Activated CD4-positive, alpha-beta memory T cell treated with anti-CD3 and anti-CD28 coated beads, Interleukin-2, amount 10 ng/mL, durations not matched to agents 7 days and 5 days (primary cell): ENCODE measurements around the gene GSN. TPM values are rescaled to one million over a fixed set of nuclear protein-coding genes. Genes with fewer than 3 reads are reported as not detected.

Experiments
- CTCF ChIA-PET: fragments of 350-600 bp; sonication (Branson Sonifier 250); formaldehyde crosslinking; loops from one replicate; lab custom pipeline; 2021; ENCODE audit warnings: antibody characterized with exemption, inconsistent platforms; lab: Charles Lee
- POLR2A ChIA-PET: fragments of 350-600 bp; sonication (Branson Sonifier 250); formaldehyde crosslinking; loops from one replicate; lab custom pipeline; 2021; ENCODE audit warnings: antibody characterized with exemption; lab: Charles Lee
- DNase-seq: peaks from one replicate; pipeline ENCODE4 v3.0.0-alpha.2; 2020
- H3K27ac Mint-ChIP-seq: one replicate; pipeline ENCODE4 v1.8.0; 2021; ENCODE audit warnings: mild to moderate bottlenecking, mixed read lengths
- H3K27me3 Mint-ChIP-seq: one replicate; pipeline ENCODE4 v1.8.0; 2021; ENCODE audit warnings: mixed read lengths
- H3K36me3 Mint-ChIP-seq: one replicate; pipeline ENCODE4 v1.8.0; 2021; ENCODE audit warnings: low read depth, mixed read lengths
- H3K4me1 Mint-ChIP-seq: one replicate; pipeline ENCODE4 v1.8.0; 2021; ENCODE audit warnings: mixed read lengths
- H3K4me3 Mint-ChIP-seq: one replicate; pipeline ENCODE4 v1.8.0; 2021; ENCODE audit warnings: mild to moderate bottlenecking, mixed read lengths
- H3K9me3 Mint-ChIP-seq: one replicate; pipeline ENCODE4 v1.8.0; 2021; ENCODE audit warnings: mixed read lengths
- total RNA-seq, 2 experiments: library from RNA; stranded (reverse); gene quantifications; one replicate each; pipeline ENCODE4 v1.2.3, GENCODE V29; 2021

Gene GSN
- total RNA-seq, 2 experiments from 2014 or later = 5.8 to 6.0 TPM

DNA sequence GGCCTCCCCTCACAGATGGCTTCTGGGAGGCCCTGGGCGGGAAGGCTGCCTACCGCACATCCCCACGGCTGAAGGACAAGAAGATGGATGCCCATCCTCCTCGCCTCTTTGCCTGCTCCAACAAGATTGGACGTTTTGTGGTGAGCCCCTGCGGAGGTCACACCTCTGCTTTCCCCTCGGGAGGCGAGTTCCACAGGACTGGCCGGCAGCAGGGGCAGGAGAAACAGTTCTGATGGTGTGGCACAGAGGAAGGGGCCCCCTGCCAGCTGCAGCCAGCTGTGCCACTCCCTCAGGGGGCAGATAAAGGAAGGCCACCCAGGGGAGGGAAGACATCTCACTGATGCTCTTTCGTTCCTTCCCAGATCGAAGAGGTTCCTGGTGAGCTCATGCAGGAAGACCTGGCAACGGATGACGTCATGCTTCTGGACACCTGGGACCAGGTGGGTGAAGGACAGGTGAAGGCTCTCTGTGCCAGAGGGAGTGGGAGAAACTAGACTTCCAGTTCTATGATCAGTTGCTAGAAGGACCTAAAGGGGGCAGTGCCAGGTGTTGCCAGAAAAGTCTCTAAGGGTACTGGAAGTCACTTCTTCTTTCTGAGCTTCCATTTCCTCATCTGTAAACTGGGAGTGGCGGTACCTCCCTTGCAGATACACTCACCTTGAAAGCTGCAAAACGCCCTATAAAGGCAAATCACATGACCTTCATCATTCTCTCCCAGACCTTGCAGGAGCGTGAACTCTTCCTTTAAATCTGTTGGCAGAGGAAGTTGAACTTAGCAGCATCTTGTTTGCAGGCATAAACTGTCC lies 61.1 kb downstream of the GSN start:
- Mint-ChIP-seq H3K27me3 (no peaks in the 10 kb centered on the region), H3K9me3 (no peaks in the 10 kb centered on the region), H3K27ac (no peak overlapping the region), H3K4me1 (peaks cover 10% of the 10 kb centered on the region), H3K4me3 (no peak overlapping the region), H3K36me3 (peaks cover 7% of the 10 kb centered on the region)
- DNase-seq = no peak
- CTCF ChIA-PET = interaction anchor here (2.2 kb wide), 1 partner anchor 9 kb away, joined by 14 read pairs; no protein-coding TSS in a partner anchor
- POLR2A ChIA-PET = no interaction called here

- peaks cover 12% of the 10 kb centered on the region for H3K36me3 Mint-ChIP-seq
- no peaks in the 10 kb centered on the region for H3K9me3 Mint-ChIP-seq
- CTCF ChIA-PET = interaction anchor here (1.4 kb wide), 2 partner anchors 12 to 19 kb away, joined by 3 read pairs; no protein-coding TSS in a partner anchor
- H3K4me1 Mint-ChIP-seq = no peaks in the 10 kb centered on the region
- POLR2A ChIA-PET = no interaction called here
- no peak for DNase-seq
- no peaks in the 10 kb centered on the region for H3K27me3 Mint-ChIP-seq
- no peak overlapping the region for H3K4me3 Mint-ChIP-seq
- H3K27ac Mint-ChIP-seq = no peak overlapping the region
These were observed 63.6 kb downstream of the GSN start for GRCh38 chr9:121331549-121331948.

DNA sequence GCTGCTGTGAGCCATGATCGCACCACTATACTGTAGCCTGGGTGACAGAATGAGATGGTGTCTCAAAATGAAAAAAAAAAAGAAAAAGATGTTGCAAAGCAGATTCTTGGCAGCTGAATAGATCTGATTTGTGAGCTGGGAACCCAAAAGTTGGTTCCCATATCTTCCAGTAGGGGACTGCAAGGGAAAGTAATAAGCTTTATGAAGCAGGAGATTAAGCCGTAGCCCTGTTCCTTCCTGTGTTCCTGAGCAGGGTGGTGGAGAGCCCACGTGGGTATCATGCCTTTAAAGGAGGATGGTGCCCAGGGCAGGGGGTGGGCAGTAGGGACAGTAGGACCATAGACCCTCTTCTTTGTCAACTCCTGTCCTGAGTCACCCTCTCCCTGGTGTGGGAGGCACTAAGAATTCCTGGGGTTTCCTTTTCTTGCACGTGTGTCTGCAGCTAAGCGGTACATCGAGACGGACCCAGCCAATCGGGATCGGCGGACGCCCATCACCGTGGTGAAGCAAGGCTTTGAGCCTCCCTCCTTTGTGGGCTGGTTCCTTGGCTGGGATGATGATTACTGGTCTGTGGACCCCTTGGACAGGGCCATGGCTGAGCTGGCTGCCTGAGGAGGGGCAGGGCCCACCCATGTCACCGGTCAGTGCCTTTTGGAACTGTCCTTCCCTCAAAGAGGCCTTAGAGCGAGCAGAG lies 64.2 kb downstream of the GSN start:
- H3K36me3 Mint-ChIP-seq = peaks cover 18% of the 10 kb centered on the region
- POLR2A ChIA-PET = interaction anchor here (1.0 kb wide), 1 partner anchor 11 kb away, joined by 3 read pairs; no protein-coding TSS in a partner anchor
- H3K9me3 Mint-ChIP-seq = no peaks in the 10 kb centered on the region
- no peak overlapping the region for H3K27ac Mint-ChIP-seq
- DNase-seq = no peak
- CTCF ChIA-PET = interaction anchor here (1.4 kb wide), 2 partner anchors 13 to 18 kb away, joined by 3 read pairs; no protein-coding TSS in a partner anchor
- no peak overlapping the region for H3K4me3 Mint-ChIP-seq
- H3K4me1 Mint-ChIP-seq = no peaks in the 10 kb centered on the region
- no peaks in the 10 kb centered on the region for H3K27me3 Mint-ChIP-seq

GRCh38 chr9:121333950-121334773 lies 66.2 kb downstream of the GSN start:
- no peaks in the 10 kb centered on the region for H3K27me3 Mint-ChIP-seq
- H3K27ac Mint-ChIP-seq = no peak overlapping the region
- DNase-seq = no peak
- H3K4me1 Mint-ChIP-seq = no peaks in the 10 kb centered on the region
- no peaks in the 10 kb centered on the region for H3K9me3 Mint-ChIP-seq
- H3K36me3 Mint-ChIP-seq = peaks cover 27% of the 10 kb centered on the region
- CTCF ChIA-PET = interaction anchor here (1.3 kb wide), 1 partner anchor 14 kb away, joined by 5 read pairs; no protein-coding TSS in a partner anchor
- no peak overlapping the region for H3K4me3 Mint-ChIP-seq
- POLR2A ChIA-PET = no interaction called here

GRCh38 chr9:121336665-121337064 lies 68.7 kb downstream of the GSN start:
- ChIA-PET POLR2A (interaction anchor here (1.6 kb wide), 1 partner anchor 18 kb away, joined by 6 read pairs; no protein-coding TSS in a partner anchor), CTCF (interaction anchor here (1.3 kb wide), 1 partner anchor 17 kb away, joined by 4 read pairs; no protein-coding TSS in a partner anchor)
- Mint-ChIP-seq H3K4me1 (peaks cover 10% of the 10 kb centered on the region), H3K27ac (no peak overlapping the region), H3K4me3 (no peak overlapping the region), H3K27me3 (no peaks in the 10 kb centered on the region), H3K36me3 (peaks cover 38% of the 10 kb centered on the region), H3K9me3 (no peaks in the 10 kb centered on the region)
- DNase-seq = no peak

DNA sequence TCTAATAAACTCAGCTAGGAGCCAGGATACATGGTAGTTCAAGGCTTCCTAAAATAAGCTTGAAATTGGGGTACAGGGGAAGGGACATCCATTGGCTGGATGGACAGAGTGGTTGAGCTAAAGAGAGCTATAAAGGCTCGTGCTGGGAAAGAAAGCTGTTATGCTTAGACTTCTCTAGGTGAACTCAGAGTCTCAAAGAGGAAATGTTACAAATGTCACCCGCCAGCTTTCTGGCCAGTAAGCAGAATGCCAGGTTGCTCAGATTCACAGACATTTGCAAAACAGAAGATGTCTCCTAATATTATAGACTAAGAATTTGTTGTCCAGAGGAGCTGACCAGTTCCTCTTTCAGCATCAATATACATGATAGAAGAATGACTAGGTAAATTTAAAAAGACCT lies 71.5 kb downstream of the GSN start:
- peaks cover 18% of the 10 kb centered on the region for H3K4me1 Mint-ChIP-seq
- no peaks in the 10 kb centered on the region for H3K9me3 Mint-ChIP-seq
- no peak for DNase-seq
- ChIA-PET POLR2A (interaction anchor here (1.1 kb wide), 1 partner anchor 30 kb away, joined by 3 read pairs; no protein-coding TSS in a partner anchor), CTCF (interaction anchor here (1.0 to 5.0 kb wide), 3 partner anchors 19 to 59 kb away, joined by 3 to 34 read pairs (median 4); no protein-coding TSS in a partner anchor)
- H3K27me3 Mint-ChIP-seq = no peaks in the 10 kb centered on the region
- no peak overlapping the region for H3K27ac Mint-ChIP-seq
- peaks cover 52% of the 10 kb centered on the region for H3K36me3 Mint-ChIP-seq
- no peak overlapping the region for H3K4me3 Mint-ChIP-seq

- no peaks in the 10 kb centered on the region for H3K27me3 Mint-ChIP-seq
- no peak overlapping the region for H3K4me3 Mint-ChIP-seq
- ChIA-PET CTCF (interaction anchor here (0.6 to 5.0 kb wide), 6 partner anchors 21 to 123 kb away, joined by 3 to 34 read pairs (median 3); no protein-coding TSS in a partner anchor), POLR2A (interaction anchor here (1.3 kb wide), 1 partner anchor 22 kb away, joined by 3 read pairs; no protein-coding TSS in a partner anchor)
- H3K9me3 Mint-ChIP-seq = no peaks in the 10 kb centered on the region
- peaks cover 20% of the 10 kb centered on the region for H3K4me1 Mint-ChIP-seq
- no peak overlapping the region for H3K27ac Mint-ChIP-seq
- no peak for DNase-seq
- H3K36me3 Mint-ChIP-seq = peaks cover 62% of the 10 kb centered on the region
These were observed 72.9 kb downstream of the GSN start for GRCh38 chr9:121340676-121341392.

GRCh38 chr9:121344184-121344583 lies 76.2 kb downstream of the GSN start:
- ChIA-PET CTCF (interaction anchor here (4.1 kb wide), 1 partner anchor 24 kb away, joined by 21 read pairs; no protein-coding TSS in a partner anchor), POLR2A (interaction anchor here (1.0 to 1.5 kb wide), 2 partner anchors 11 to 23 kb away, joined by 3 read pairs; no protein-coding TSS in a partner anchor)
- no peaks in the 10 kb centered on the region for H3K9me3 Mint-ChIP-seq
- H3K36me3 Mint-ChIP-seq = peaks cover 63% of the 10 kb centered on the region
- no peak for DNase-seq
- no peak overlapping the region for H3K27ac Mint-ChIP-seq
- no peak overlapping the region for H3K4me3 Mint-ChIP-seq
- H3K27me3 Mint-ChIP-seq = no peaks in the 10 kb centered on the region
- peaks cover 22% of the 10 kb centered on the region for H3K4me1 Mint-ChIP-seq

DNA sequence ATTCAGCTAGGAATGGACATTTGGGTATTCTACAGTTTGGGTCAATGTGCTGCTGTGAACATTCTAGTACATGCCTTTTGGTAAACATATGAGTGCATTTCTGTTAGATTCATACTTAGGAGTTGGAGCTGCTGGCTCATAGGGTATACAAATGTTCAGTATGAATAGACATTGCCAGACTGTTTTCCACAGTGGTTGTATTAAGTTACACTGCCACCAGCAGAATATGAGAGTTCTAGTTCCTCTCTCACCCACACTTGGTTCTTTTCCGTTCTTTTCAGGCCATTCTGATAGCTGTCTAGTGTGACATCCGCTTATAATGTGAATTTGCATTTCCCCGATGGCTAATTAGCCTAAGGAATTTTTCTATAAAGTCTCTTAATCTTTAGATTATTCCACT lies 77.1 kb downstream of the GSN start:
- CTCF ChIA-PET = interaction anchor here (4.1 kb wide), 1 partner anchor 25 kb away, joined by 21 read pairs; no protein-coding TSS in a partner anchor

DNA sequence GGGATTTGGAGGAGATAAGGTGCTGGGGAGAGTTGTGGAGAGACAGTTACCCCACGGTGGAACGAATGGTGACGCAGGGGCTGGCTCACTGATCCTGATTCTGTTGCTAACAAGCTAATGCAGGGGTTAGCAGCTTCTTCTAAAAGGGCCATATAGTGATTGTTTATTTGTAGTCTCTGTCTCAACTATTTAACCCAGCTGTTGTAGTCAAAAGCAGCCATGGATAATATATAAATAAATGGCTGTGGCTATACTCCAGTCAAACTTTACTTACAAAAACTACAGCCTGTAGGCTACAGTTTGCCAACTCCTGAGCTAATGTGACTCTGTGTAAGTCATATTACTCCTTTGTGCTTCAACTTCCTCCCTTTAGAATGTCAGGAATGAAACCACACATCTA lies 80.3 kb downstream of the GSN start:
- Mint-ChIP-seq H3K4me1 (peaks cover 27% of the 10 kb centered on the region), H3K27me3 (no peaks in the 10 kb centered on the region), H3K27ac (no peak overlapping the region), H3K9me3 (no peaks in the 10 kb centered on the region), H3K36me3 (peaks cover 69% of the 10 kb centered on the region), H3K4me3 (no peak overlapping the region)
- CTCF ChIA-PET = interaction anchor here (0.8 to 1.9 kb wide), 4 partner anchors 28 to 50 kb away, joined by 3 to 13 read pairs (median 4); no protein-coding TSS in a partner anchor
- no peak for DNase-seq
- POLR2A ChIA-PET = interaction anchor here (1.0 kb wide), 1 partner anchor 11 kb away, joined by 3 read pairs; no protein-coding TSS in a partner anchor

More for the DNA sequence above, 77.1 kb downstream of the GSN start:
- H3K27ac Mint-ChIP-seq = no peak overlapping the region
- POLR2A ChIA-PET = no interaction called here
- no peak overlapping the region for H3K4me3 Mint-ChIP-seq
- H3K4me1 Mint-ChIP-seq = peaks cover 20% of the 10 kb centered on the region
- no peak for DNase-seq
- peaks cover 63% of the 10 kb centered on the region for H3K36me3 Mint-ChIP-seq
- no peaks in the 10 kb centered on the region for H3K27me3 Mint-ChIP-seq
- no peaks in the 10 kb centered on the region for H3K9me3 Mint-ChIP-seq

DNA sequence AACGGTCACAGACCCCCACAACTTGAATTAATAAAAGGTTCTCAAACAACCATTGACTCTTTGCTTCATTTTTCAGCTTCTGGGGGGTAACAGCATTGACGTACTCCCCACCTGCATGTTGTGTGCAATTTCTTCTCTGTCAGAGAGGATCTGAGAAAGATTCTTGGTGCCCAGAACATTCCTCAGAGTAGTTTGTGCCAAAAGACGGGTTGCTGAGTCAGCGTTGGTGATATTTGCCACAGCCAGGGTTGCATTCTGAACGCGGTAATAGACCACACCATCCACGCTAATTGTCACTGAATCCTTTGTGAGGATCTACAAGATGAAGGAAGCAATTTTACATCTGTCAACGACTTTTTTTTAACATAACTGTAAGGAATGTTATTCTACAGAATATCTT lies 81.0 kb downstream of the GSN start:
- no peaks in the 10 kb centered on the region for H3K27me3 Mint-ChIP-seq

More for the DNA sequence above, 81.0 kb downstream of the GSN start:
- no peak for DNase-seq
- Mint-ChIP-seq H3K9me3 (no peaks in the 10 kb centered on the region), H3K4me3 (no peak overlapping the region), H3K4me1 (peaks cover 31% of the 10 kb centered on the region), H3K27ac (no peak overlapping the region), H3K36me3 (peaks cover 68% of the 10 kb centered on the region)
- ChIA-PET POLR2A (interaction anchor here (1.0 kb wide), 1 partner anchor 10 kb away, joined by 3 read pairs; no protein-coding TSS in a partner anchor), CTCF (interaction anchor here (1.2 to 1.9 kb wide), 3 partner anchors 27 to 49 kb away, joined by 3 to 13 read pairs (median 4); no protein-coding TSS in a partner anchor)
